Esophagus squamous epithelium (tissue), 4 donors: ENCODE measurements around the gene POLR2M.

ENCODE experiments used
- POLR2A ChIP-seq, 4 donors: fragments of 450-650 bp; IDR thresholded peaks; one replicate each; pipeline ENCODE4 v1.6.1; 2017; ENCODE audit warnings: antibody characterized with exemption in 4 of 4, mild to moderate bottlenecking in 4 of 4, moderate library complexity in 3 of 4
- TF ChIP-seq, protein P1 (sequence below), 6 experiments: fragments of 450-650 bp in 4 of 6; fragments of 200-600 bp in 2 of 6; sonication (generic) in 2 of 6; IDR thresholded peaks; one replicate each; pipeline ENCODE4 v1.5.1; 2016 to 2019; ENCODE audit warnings: antibody characterized with exemption in 6 of 6, mild to moderate bottlenecking in 4 of 6, moderate library complexity in 4 of 6

DNA sequence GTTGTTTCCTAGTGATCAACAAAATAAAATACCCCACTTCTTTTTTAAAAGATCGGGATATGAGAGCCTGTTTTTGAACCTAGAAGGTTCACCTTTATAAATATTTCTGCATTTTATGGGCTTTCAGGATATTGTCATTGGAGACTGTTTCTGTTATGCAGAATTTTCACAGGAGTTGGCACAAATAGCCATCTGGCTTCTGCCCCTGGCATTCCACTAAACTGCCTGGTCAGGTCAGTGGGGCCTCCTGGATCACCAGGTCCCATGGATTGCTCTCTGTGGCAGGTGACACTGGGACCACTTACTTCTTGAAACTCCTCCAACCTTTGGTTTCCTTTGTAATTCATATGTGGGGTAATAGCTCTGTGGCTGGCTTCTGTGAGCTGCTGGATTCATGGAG, 25.5 kb upstream of the POLR2M start:
- TF ChIP-seq, protein P1, sequence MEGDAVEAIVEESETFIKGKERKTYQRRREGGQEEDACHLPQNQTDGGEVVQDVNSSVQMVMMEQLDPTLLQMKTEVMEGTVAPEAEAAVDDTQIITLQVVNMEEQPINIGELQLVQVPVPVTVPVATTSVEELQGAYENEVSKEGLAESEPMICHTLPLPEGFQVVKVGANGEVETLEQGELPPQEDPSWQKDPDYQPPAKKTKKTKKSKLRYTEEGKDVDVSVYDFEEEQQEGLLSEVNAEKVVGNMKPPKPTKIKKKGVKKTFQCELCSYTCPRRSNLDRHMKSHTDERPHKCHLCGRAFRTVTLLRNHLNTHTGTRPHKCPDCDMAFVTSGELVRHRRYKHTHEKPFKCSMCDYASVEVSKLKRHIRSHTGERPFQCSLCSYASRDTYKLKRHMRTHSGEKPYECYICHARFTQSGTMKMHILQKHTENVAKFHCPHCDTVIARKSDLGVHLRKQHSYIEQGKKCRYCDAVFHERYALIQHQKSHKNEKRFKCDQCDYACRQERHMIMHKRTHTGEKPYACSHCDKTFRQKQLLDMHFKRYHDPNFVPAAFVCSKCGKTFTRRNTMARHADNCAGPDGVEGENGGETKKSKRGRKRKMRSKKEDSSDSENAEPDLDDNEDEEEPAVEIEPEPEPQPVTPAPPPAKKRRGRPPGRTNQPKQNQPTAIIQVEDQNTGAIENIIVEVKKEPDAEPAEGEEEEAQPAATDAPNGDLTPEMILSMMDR (IDR thresholded peaks at IDR 0.05) = no peak
- no peak for TF ChIP-seq POLR2A (IDR thresholded peaks at IDR 0.05)
